GM21529 (cell line): Measurements from ENCODE around the gene PPM1H.
"Not testable (repeated sequence)": the region's sequence is repeated elsewhere in the genome, so short reads cannot be mapped to it uniquely, and the experiment has no call there.

Experiments used
- ATAC-seq: cut with Tn5 transposase; IDR thresholded peaks from one replicate; pipeline ENCODE4 v1.9.1; 2021; ENCODE audit not compliant: unreplicated experiment

The PPM1H gene

DNA sequence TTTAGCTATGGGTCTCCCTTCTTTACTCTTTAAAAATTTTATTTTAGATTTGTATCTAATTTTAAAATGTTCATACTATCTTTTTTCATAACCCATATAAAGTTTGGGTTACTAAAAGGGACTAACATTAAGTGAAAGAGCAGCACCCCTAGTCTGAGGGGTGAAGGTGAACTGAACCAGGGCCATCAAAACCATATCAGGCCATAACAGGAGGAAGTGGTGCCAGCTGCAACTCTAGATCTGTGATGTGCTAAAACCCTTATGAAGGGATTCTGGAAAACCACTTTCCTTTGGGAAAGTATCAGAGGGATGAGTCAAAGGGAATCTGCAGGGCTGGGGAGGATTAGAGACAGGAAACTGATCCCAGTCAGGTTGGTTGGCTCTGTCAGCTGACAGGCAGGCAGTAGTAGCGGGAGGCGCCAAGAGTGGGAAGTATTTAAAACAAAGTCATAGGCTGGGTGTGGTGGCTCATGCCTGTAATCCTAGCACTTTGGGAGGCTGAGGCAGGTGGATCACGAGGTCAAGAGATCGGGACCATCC lies 162.5 kb downstream of the PPM1H start:
- ATAC-seq: no peak

DNA sequence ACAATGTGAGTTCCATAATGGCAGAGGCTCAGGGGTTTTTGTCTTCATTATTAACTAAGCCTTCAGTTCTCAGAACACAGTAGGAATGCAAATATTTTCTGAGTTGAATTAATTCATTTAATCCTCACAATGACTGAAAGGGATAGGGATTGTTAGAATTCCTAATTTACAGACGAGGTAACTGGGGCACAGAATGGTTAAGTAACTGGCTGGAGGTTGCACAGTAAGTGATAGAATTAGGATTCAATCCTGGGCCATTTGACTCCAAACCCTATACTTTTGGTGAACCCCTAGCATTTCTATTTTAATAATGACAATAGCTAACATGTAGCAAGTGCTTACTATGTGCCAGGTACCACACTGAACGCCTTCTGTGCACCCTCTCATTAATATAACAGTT lies 163.1 kb downstream of the PPM1H start:
- no peak for ATAC-seq

- no peak for ATAC-seq
These were observed 164.6 kb downstream of the PPM1H start for GRCh38 chr12:62770381-62770780.

GRCh38 chr12:62769076-62769619 lies 165.8 kb downstream of the PPM1H start:
- ATAC-seq: no peak

GRCh38 chr12:62767946-62768345 lies 167.0 kb downstream of the PPM1H start:
- ATAC-seq: no peak

DNA sequence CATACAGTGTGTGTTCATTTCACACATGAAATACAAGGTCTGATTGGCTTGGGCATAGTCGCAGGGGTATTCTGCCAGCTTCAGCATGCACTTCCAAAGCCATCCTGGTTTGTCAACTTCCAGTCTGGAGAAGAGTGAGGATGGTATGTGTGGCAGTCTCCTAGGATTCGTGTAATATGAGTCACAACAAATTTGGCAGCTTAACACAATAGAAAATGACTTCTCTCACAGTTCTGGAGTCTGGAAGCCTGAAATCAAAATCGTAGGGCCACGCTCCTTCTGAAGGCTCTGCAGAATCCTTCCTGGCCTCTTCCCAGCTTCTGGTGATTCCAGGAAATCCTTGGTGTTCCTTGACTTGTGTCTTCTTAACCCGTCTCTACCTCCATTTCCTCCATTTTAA lies 167.5 kb downstream of the PPM1H start:
- ATAC-seq: no peak

DNA sequence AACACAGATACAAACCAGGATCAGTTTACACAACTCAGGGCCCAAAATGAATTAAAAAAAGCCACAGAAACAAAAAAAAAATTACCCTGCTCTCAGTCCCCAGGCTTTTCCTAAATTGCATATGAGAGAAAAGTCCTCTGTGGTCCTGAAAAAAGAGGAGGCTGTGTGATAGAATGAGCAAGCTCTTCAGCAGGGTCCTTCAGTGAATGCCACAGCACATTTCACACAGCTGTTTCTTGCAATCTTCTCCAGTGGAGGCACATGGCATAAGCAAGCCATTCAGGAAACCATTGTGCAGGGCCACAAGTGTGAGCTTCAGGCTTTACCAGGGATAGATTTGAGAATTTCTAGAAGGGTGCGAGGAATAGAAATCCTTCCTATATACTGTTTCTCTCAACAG lies 168.5 kb downstream of the PPM1H start:
- ATAC-seq: no peak

DNA sequence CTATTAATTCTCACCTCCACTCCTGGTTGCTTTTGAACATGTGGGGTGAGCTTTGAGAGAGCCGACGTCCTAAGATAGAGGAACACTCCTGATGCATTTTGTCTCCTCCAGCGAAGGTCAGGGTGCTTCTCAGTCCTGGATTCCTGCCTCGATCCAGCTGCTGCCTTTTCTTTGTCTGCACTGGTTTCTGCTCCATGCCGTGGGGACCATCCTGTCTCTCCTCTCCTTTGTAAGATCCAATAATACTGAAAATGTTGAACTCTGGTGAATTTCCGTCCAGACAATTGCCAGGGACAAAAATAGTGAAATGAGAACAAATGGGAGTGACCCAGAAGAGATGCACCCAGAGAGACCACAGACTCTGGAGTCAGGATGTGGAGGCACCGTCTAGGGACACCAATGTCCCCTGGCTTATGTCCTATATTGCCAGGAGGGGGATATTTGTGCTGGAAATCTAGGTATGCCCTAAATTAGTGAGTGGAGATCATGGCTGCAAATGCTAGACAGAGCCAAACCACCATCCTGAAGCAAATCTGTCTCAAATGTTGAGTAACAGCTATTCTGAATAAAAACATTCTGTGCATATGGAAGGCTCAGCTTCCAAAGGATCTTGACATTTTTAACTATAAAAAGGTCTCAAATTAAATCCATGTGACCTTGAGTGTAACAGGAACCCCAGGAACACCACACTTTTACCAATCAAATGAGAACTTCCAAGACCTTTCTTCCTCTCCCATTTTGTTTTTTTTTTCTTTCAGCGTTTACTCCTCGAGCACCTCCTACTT lies 170.9 kb downstream of the PPM1H start:
- ATAC-seq: no peak

DNA sequence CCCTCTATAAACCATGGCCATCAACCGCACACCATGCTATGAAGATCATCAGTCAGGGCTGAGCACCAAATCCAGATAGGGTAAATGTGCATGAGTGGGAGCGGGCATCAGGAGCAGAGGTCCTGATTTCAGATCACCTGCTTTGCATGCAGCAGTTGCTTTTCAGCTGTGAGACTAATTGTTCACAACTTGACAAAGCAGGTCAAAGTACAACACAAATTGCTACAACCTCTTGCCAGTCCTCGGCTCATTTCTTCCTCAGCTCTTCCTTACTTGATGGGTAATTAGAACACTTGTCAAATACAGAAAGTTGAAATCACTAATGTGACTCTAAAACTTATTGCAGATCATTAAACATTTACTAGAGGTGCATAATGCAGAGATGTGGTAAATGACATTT lies 171.6 kb downstream of the PPM1H start:
- no peak for ATAC-seq

DNA sequence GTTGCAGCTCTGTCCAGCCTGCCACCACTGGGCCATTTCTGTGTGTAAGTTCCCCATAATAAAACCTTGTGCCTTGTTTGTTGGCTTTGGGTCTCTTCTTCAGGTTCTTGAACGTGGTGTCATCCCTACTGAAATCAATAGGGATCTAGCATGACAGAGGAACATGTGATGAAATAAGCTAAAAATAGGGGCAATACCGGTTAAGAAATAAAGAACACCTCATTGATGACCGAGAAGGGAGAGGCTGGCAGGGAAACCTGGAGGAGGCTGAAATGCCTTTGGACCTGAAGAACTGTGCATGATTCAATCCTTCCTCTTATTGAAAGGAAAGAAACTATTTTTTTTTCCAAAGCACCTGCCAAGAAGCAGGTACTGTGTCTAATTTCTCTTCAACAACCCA lies 172.3 kb downstream of the PPM1H start:
- ATAC-seq: no peak

DNA sequence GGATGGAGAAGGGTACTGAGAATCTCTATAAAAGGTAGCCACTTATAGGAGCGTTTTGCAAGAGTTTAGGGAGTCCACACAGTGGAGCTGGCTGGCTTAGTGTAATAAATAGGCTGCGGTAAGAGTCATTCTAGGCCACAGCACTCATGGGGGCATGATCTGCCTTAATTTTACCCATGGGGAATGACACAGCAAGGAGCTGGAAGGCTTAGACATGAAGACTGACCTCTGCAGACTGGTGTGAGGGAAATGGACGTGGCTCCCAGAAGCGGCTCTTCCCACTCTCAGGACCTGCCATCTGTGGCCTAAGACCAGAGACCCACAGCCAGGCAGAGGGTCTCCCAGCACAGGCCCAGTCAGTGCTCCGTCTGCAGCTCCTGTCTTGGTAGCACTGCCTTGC lies 173.3 kb downstream of the PPM1H start:
- no peak for ATAC-seq

GRCh38 chr12:62760779-62761178 lies 174.2 kb downstream of the PPM1H start:
- ATAC-seq: peak; percentile 92

- ATAC-seq: not testable (repeated sequence)
These were observed 174.6 kb downstream of the PPM1H start for GRCh38 chr12:62760341-62760740.

DNA sequence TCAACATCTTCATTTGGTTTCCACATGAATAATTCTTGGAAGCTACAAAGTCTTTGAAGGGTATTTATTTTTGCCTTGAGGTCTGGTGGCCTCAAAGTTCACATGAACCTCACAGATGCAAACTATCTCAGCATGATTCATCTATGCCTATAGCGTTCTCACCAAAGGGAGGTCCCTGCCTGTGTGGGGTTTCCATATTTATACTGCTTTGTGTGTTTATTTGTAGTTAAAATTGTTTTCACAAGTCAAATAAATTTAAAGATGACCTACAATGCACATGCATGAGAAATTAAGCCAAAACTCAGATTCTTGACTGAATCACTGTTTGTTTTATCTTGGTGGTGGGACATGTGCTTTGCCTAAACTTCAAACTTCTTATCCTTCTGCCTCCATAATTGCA lies 176.7 kb downstream of the PPM1H start:
- no peak for ATAC-seq

DNA sequence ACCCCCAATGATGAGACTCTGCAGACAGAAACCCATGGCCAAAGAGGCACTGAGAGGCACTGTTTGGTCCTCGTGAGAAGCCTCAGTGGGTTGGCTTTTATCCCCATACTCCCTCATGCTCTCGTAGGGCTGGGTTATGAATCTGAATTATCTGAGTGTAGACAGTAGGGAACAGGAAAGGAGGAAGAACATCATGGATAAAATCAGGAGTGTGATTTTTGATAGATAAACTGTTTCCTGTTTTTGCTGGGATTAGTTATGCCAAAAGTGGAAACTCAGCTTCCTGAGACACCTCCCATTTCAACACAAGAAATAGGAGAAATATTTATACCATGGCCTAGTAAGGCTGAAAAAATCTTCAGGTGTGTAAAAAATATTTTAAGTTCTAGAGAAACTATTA lies 177.9 kb downstream of the PPM1H start:
- no peak for ATAC-seq

DNA sequence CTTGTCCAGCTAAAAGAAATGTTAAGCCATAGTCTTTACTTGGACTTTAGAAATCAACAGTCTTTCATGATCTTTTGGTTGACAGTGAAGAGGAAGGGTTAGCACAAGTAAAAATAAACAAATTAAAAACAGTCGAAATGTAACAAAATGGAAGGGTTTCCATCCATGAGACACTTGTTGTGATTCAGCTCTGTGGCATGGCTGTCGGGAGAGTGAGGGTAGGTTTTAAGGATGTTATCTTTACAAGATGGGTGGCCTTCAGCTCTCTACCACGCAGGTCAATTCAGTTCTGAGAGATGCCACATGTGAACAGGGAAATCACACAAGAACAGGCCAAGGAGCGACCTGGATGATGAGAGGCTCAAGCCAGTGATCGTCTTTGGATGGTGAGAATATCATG lies 180.2 kb downstream of the PPM1H start:
- ATAC-seq: no peak

GRCh38 chr12:62751810-62752155 lies 183.2 kb downstream of the PPM1H start:
- ATAC-seq: no peak

GRCh38 chr12:62750941-62751809 lies 183.8 kb downstream of the PPM1H start:
- no peak for ATAC-seq

GRCh38 chr12:62749586-62749985 lies 185.4 kb downstream of the PPM1H start:
- no peak for ATAC-seq

- no peak for ATAC-seq
These were observed 185.9 kb downstream of the PPM1H start for GRCh38 chr12:62748941-62749468.

GRCh38 chr12:62744551-62744950 lies 190.4 kb downstream of the PPM1H start:
- peak; percentile 41 for ATAC-seq
